Stimulated activated CD4-positive, alpha-beta T cell treated with anti-CD3 and anti-CD28 coated beads, Interleukin-12 subunit alpha, Interleukin-12 subunit beta, amount 100 ng/mL, for 48 hours (primary cell): ENCODE data around the gene HOXB4.
"Not testable (repeated sequence)": the region's sequence is repeated elsewhere in the genome, so short reads cannot be mapped to it uniquely, and the experiment has no call there.

Experiments used
- DNase-seq, 3 donors: peaks; one replicate each; pipeline ENCODE4 v3.0.0-alpha.2; 2020; ENCODE audit warnings: low read depth in 2 of 3, low spot score in 1 of 3

The HOXB4 gene

GRCh38 chr17:48549281-48549630 is 28.9 kb downstream of the HOXB4 start:
- DNase-seq, result no peak

GRCh38 chr17:48548523-48549280 is 29.4 kb downstream of the HOXB4 start:
- no peak for DNase-seq

GRCh38 chr17:48547808-48548522 is 30.2 kb downstream of the HOXB4 start:
- peak in 1 of 3 donors; percentile 27 for DNase-seq

- no peak for DNase-seq
These were observed 31.0 kb downstream of the HOXB4 start for GRCh38 chr17:48546924-48547807.

- DNase-seq, result no peak
These were observed 31.8 kb downstream of the HOXB4 start for GRCh38 chr17:48546137-48546923.

- no peak for DNase-seq
These were observed 32.6 kb downstream of the HOXB4 start for GRCh38 chr17:48545539-48545938.

GRCh38 chr17:48545022-48545375 is 33.2 kb downstream of the HOXB4 start, which contains the start of gene HOXB2:
Gene HOXB2, minus strand, starts transcription at chr17:48545109. Its CDS starts 198 bp downstream, at chr17:48544911.
- no peak for DNase-seq

- DNase-seq, result peak in 1 of 3 donors; percentile 23
These were observed 33.7 kb downstream of the HOXB4 start for GRCh38 chr17:48544349-48545021.

GRCh38 chr17:48543854-48544348 is 34.2 kb downstream of the HOXB4 start:
- DNase-seq, result peak in 2 of 3 donors; percentile 27 to 43

GRCh38 chr17:48543107-48543853 is 34.9 kb downstream of the HOXB4 start:
- peak in 2 of 3 donors; percentile 39 to 46 for DNase-seq

- no peak for DNase-seq
These were observed 35.4 kb downstream of the HOXB4 start for GRCh38 chr17:48542698-48543106.

GRCh38 chr17:48542114-48542656 is 36.0 kb downstream of the HOXB4 start:
- no peak for DNase-seq

- DNase-seq, result peak in 1 of 3 donors; percentile 24
These were observed 36.5 kb downstream of the HOXB4 start for GRCh38 chr17:48541577-48542113.

GRCh38 chr17:48541036-48541576 is 37.0 kb downstream of the HOXB4 start:
- no peak for DNase-seq

GRCh38 chr17:48540213-48540612 is 37.9 kb downstream of the HOXB4 start:
- no peak for DNase-seq

GRCh38 chr17:48539177-48539576 is 39.0 kb downstream of the HOXB4 start:
- DNase-seq, result no peak

GRCh38 chr17:48537316-48537715 is 40.8 kb downstream of the HOXB4 start:
- no peak for DNase-seq

GRCh38 chr17:48535793-48536559 is 42.2 kb downstream of the HOXB4 start:
- not testable (repeated sequence) for DNase-seq
